ENCODE data around the gene GNA14.

DNA sequence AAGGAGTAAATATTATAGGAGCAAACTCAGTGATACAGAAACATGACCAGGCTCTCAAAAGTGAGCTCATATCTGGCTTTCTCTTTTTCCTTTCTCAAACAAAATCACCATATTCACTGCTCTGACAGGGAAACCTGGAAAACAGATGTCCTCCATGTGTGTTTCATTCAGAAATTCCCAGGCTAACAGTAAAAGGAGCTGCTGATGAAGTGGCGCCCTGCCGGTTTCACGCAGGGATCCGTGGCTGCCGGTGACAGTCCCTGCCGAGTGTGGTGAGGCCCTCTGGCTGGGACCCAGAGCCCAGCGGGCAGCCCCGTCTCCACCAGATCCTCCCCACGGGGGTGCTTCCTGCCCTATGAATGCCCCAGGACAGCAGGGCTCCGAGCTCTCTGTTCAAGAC, 208.1 kb downstream of the GNA14 start:
- TF ChIP-seq EZH2 (IDR thresholded peaks at IDR 0.05; ENCODE audit: borderline replicate concordance, low read length): no peak
- TF ChIP-seq, protein P1, sequence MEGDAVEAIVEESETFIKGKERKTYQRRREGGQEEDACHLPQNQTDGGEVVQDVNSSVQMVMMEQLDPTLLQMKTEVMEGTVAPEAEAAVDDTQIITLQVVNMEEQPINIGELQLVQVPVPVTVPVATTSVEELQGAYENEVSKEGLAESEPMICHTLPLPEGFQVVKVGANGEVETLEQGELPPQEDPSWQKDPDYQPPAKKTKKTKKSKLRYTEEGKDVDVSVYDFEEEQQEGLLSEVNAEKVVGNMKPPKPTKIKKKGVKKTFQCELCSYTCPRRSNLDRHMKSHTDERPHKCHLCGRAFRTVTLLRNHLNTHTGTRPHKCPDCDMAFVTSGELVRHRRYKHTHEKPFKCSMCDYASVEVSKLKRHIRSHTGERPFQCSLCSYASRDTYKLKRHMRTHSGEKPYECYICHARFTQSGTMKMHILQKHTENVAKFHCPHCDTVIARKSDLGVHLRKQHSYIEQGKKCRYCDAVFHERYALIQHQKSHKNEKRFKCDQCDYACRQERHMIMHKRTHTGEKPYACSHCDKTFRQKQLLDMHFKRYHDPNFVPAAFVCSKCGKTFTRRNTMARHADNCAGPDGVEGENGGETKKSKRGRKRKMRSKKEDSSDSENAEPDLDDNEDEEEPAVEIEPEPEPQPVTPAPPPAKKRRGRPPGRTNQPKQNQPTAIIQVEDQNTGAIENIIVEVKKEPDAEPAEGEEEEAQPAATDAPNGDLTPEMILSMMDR (conservative IDR thresholded peaks at IDR 0.05 in 1 of 2, IDR thresholded peaks at IDR 0.05 in 1 of 2; ENCODE audit: extremely low read depth in 1 of 2, insufficient read depth in 1 of 2, low read depth in 1 of 2, low read length in 2 of 2): no peak
